Stimulated activated CD8-positive, alpha-beta memory T cell treated with anti-CD3 and anti-CD28 coated beads, Interleukin-7, amount 100 ng/mL, for 4 hours (primary cell): ENCODE measurements around the gene ANKS3.
"Not testable (repeated sequence)": the region's sequence is repeated elsewhere in the genome, so short reads cannot be mapped to it uniquely, and the experiment has no call there.

Source experiments
- DNase-seq, 2 donors: peaks; one replicate each; pipeline ENCODE4 v3.0.0-alpha.2; 2020; ENCODE audit warnings: low read depth in 2 of 2

The ANKS3 gene

DNA sequence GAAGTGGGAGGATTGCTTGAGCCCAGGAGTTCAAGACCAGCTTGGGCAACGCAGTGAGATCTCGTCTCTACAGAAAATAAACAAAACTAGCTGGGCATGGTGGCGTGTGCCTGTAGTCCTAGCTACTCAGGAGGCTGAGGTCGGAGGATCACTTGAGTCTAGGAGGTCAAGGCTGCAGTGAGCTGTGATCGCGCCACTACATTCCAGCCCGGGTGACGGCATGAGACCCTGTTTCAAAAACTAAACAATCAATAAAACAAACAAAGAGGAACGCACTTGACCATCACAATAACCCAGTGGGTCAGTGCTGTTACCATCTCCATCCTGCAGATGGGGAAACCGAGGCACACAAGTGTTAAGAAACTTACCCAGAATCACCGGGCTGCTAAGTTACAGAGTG is 19.2 kb upstream of the ANKS3 start:
- DNase-seq, result no peak

DNA sequence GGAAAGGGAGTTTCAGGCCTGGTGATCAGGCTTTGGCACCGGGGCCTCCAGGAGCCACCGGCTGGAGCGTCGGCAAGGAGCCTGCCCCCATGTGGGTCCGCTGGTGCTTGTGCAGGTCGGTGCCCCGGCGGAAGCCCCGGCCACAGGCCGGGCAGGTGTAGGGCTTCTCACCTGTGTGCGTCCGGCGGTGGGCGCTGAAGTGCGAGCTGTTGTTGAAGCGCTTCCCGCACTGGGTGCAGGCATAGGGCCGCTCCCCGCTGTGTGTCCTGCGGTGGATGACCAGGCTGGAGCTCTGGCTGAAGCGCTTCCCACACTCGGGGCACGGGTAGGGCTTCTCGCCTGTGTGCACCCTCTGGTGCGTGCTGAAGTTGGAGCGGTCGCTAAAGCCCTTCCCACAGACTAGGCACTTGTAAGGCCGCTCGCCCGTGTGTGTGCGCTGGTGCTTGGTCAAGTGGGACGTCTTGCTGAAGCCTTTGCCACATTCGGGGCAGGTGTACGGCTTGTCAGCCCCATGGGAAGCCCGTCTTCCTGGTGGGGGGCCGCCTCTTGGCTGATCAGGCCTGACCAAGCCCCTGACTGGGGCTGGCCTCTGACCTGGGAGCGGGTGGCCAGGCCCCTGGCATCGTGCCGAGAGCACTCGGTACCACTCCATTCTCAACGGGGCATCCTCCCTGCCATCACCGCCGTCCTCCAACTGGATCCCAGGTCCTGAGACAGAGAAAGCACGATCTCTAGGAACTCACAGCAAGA is 18.5 kb upstream of the ANKS3 start:
- DNase-seq, result no peak

DNA sequence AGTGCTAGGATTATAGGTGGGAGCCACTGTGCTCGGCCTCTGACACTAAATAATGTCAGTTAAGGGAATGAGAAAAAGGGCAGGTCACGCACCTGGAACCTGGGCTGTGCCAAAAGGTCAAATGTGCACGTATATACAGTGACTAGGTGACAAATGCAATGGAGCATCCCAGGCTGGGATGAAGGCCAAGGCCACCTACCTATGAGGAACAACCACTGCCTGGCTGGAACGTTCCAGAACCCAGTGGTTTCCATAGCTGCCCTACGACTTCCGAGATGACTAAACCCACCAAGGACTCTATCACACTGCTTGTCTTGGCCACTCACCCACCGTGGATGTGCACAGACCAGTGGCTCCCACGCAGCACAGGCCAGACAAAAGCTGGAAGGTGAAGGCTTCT is 16.8 kb upstream of the ANKS3 start:
- no peak for DNase-seq

DNA sequence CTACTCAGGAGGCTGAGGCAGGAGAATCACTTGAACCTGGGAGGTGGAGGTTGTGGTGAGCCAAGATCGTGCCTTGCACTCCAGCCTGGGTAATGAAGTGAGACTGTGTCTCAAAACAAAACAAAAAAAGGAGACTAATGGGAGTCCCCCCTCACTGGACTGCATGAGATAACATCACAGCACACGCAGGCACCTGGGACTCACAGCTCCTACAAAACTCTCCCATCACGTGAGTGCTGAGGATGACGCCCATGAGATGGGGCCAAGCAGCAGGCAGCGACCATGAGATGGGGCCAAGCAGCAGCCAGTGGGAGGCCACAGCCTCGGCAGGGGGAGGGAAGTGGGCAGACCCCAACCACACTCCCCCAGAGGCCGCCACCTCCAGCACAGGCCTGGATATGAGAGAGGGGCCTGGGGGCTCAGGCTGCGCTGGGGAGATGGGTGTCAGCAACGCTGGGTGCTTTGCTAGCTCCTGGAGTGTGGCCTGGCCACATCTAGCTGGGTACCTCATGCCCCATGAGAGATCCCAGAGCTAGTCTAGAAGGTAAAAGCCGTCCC is 15.7 kb upstream of the ANKS3 start:
- no peak for DNase-seq

DNA sequence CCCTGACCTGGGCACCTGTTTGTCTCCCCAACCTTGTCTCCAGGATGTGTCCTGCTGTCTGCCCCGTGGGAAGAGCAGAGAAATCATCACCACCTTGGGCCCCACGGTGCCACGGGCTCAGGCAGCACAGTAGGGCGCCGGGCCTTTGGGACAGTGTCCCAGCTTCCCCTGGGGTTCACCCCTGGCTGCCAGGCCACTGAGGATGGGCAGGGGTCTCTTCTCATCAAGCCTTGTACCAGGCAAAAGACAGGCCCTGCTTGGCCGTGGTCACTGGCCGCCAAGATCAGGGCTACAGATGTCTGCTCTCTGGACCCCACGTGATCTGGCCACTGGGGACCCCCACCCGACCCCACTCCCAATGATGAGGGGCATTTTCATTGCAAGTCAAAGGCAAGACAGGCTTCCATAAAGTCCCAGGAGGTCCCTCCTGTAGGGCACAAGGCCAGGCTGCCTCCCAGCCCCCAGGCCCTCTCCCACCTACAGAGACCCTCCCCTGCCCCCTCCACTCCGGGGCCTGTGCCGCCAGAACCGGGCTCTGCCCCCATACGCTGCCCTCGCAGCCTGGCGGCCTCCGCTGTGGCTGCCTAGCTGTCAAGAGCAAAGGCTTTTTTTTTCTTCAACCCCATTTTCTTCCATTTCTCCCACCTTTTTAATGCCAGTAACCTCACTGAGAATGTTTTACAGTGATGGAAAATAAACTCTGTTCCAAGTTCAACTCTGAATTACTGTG is 14.8 kb upstream of the ANKS3 start:
- DNase-seq, result no peak

DNA sequence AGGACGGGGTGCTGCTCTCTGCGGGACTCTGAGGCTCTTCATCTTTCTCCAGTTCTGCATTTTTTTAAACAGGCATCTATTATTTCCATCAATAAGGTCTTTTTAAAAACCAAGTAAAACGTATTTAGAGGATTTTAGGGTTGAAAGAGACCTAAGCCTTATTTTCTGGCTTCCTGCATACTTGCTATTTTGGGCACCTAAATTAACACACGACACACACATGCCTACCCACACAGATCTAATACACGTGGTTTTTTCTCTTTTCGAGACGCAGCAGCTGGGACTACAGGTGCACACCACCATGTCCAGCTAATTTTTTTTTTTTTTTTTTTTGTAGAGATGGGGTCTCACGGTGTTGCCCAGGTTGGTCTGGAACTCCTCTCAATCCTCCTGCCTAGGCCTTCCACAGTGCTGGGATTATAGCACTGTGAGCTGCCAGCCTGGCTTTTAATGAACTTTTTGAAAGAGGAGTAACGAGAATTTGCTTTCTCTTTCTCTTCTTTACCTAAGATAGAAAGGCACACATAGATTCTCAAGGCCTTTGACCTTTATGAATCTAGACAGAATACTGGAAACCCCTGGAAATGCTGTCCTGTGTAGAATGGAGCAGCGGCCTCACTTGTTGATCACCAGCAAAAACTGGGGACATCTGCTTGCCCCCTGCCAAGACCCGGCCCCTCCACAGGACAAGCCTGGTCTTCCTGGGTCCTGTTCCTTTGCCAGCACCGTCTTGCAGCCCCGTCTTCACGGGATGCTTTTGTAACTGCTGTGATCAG is 14.0 kb upstream of the ANKS3 start:
- no peak for DNase-seq

DNA sequence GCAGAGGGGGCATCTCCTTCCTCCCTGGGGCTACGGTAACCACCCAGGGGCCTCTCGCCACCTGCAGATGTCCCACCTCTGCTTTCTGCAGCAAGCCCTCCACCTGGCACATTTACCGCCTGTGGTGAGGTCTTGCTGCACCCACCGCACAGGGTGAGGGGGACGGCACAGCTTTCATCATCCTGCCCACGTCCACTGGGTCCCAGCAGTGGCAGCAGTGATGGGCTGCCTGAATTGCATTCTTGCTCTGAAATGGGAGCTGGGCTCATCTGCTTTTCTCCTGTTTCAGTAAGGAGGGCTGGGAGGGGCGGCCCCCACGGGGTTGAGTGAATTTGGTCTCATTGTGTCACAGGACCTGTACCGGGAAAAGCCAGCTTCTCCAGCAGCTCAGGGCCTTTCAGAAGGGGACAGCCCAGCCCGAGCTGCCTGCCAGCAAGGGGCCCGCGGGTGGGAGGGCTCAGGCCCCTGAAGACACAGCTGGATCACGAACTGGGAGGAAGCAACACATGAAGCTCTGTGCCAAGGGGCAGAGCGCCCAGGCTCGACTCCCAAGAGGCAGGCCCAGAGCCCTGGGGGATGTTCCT is 13.0 kb upstream of the ANKS3 start:
- no peak for DNase-seq

DNA sequence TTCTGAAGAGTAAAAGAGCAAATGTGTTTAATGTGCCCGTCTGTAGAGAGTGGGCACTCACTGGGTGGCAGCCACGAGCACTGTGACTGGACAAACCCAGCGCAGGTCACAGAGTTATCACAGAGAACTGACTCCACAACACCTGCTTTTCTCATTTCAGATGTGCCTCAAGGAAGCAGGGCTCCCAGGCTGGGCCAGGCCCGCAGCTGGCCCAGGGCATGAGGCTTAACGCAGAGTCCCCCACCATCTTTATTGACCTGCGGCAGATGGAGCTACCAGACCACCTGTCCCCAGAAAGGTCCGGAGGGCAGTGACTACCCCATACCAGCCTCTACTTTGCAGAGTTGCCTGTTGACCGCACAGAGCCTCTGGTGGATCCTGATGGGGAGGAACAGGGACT is 12.1 kb upstream of the ANKS3 start:
- DNase-seq, result no peak

DNA sequence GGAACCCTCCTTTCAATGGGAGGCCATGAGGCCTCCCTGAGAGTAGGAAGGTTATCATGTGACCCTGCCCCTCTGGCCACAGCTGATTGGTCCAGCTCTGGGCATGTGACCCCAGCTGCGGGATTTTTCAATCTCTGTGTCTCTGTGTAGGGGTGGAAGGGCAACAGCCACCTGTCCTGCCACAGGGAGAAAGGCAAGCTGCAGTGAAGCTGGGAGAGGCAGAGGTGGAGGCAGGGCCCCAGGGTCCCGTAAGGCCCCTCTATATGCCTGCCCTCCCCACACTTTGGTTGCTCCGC is 11.2 kb upstream of the ANKS3 start:
- no peak for DNase-seq

DNA sequence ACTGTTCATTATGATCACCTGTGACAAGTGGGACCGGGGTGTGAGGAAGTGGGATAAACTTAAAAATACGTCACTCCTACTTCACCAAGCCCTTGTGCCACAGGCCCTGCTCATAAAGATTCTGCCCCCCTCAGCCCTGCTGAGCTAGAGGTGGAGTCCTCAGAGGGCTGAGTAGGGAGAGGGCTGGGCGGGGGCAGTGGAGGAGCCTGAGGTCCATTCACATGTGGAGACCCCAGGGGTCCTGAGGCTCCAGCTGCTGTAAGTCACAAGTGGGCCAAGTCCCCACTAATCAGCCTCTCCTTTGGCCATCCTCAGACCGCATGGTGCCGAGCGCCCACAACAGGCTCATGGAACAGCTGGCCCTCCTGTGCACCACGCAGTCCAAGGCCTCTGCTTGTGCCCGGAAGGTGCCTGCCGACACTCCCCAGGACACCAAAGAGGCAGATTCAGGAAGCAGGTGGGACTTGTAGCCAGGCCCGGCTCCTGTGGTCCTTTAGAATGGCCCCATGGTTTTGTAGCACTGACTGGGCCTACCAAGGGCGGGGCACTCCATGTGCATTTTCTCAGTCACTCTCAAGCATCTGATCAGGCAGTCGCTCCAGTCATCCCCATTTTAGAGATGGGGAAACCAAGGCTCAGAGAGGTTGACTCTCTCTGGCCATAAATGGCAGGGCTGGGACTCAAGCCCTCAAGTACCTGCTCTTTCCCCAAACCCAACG is 10.6 kb upstream of the ANKS3 start:
- no peak for DNase-seq

DNA sequence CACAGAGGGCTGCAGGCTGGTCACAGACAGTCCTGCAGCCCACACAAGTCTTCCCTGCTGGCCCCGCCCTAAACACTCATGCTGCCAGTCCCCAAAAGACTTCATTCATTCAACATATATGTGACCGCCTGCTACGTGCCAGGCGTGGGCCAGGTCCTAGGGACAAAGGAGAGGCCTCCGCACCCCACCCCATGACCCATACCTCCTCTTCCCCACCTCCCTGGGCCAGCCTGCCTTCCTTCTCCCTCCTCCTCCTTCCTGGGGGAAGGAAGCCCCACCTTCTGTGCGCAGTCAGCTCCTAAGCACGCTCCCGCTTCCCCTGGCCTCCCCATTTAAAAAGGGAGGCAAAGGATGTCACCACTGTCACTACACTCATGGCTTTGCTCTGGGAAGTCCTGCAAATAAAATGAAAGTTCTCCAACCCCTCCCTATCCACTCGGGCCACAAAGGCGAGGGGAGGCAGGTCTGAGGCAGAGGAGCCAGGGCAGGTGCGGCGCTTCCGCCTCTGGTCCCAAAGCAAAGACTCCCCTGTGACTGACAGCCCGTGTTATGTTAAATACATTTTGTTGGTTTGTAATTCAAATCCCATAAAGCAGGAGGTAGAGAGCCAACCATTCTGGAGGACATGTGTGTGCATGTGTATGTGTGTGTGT is 9.3 kb upstream of the ANKS3 start:
- DNase-seq, result no peak

DNA sequence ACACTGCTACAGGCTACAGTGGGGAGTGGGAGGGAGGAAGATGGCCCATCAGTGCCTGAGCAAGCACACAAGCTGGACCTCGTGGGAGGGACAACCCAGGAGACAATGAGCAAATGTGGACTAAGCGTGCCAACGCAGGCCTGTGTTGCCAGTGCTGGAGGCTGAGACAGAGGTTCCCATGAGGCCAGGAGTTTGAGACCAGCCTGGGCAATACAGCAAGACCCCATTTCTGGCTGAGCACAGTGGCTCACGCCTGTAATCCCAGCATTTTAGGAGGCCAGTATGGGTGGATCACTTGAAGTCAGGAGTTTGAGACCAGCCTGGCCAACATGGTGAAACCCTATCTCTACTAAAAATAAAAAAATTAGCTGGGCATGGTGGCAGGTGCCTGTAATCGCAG is 4.3 kb upstream of the ANKS3 start:
- not testable (repeated sequence) for DNase-seq

DNA sequence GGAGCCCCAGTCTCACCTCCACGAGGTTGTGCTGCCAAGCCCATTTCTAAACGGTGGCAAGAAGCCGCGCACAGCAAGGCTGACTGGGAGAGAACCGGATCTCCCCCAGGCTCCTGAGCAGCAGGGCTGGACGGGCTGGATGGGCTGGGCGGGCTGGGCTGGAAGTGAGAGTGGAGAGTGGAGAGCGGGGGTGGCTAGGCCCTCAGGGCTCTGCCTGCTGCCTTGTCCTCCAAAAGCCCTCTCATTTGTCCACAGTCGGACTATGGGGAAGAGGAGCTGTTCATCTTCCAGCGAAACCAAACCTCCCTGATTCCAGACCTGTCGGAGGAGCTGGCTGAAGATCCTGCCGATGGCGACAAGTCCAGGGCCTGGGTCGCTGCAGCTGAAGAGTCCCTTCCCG is 3.5 kb upstream of the ANKS3 start:
- DNase-seq, result no peak

DNA sequence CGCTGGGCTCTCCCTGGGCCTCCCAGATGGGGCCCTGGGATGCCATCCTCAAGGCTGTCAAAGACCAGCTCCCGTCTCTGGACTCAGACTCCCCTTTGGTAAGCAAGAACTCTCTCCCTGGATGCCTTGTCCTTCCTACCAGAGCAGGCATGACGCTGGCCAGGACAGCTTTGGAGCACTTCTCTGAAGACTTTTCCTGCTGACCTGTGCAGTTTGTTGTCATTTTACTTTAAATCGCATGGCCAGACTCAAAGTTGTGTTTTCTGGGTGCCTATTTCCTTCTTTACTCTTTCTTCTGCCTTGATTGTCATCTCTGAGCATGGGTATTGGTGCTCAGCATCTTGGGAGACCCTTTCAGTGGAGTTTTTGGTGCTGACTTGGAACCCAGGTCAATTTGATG is 2.5 kb upstream of the ANKS3 start:
- no peak for DNase-seq

DNA sequence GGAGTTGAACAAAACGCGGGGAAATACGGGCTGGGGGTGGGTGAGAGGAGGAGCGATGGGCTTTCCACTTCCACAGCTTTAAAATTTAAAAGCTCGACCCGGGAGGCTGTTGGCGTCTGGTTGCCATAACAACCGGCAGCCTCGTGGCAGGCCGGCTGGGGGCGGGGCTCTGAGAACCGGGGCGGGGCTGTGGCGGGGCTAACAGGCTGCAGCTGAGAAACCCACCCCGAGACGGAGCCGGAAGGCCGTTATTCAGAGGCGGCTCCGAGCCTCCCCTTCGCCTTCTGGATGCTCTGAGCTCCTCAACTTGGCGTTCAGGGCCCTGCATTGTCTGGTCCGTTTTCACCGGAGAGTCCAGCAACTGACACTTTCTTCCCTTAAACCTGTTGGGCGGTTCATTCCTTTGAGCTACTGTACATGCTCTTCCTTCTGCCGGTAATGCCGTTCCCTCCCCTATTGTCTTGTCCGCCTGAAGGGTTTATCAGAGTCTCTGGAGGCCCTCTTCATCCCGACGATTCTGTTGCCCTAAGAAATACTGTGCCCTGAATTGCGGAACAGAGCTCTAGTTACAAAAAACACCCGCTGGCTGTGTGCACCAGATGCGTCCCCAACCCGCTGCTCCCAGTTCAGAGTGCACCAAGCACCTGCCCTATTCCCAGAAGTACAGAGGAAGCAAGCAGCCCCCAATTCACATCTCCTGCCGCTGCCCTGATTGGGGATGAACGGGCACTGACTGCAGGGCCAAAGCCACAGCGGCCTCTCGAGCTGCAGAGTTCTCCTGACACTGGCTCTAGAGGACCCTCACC is 862 bp upstream of the ANKS3 start:
- peak; percentile 90 to 94 for DNase-seq

DNA sequence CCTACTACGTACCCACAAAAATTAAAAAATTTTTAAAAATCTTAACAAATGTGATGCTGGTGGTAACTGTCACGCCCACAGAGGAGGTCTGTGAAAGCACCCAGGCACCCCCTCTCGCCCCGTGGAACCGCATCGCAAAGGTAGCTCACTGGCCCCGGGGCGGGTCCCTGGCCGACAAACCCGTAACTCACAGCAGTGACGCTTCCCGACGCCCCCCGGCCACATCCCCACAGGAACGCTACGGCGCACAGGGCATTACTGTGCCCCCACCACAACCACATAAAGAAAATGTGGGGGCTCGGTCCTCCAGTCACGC is 366 bp downstream of the ANKS3 start:
- DNase-seq, result peak in 1 of 2 donors; percentile 35

DNA sequence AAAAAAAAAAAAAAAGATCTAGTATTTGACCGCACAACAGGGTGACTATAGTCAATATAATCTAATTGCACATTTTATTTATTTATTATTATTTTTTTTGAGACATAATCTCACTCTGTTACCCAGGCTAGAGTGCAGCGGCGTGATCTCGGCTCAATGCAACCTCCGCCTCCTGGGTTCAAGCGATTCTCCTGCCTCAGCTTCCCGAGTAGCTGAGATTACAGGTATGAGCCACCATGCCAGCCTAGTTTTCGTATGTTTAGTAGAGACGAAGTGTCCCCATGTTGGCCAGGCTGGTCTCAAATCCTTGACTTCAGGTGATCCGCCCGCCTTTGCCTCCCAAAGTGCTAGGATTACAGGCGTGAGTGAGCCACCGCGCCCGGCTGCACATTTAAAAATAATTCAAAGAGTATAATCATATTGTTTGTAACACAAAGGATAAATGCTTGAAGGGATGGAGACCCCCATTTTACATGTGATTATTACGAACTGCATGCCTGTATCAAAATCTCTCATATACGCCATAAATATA is 794 bp downstream of the ANKS3 start:
- no peak for DNase-seq

DNA sequence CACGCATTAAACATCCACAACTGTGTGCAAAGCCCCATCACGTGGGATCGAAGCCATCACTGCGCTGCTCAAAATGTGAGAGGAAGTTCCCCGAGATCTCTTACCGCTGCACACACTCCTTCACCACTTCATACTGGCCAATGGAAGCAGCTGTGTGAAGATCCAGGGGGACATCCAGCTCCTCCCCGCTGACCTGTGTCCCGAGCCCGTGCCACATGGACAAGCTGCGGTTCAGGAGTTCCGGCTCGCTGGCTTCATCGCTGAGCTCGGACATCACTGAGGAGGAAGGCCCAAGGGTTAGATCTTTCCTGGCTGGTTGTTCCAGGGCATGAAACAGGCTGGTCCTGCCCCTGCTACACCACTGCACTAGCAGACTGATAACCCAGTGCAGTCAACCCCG is 4.2 kb downstream of the ANKS3 start:
- DNase-seq, result no peak

DNA sequence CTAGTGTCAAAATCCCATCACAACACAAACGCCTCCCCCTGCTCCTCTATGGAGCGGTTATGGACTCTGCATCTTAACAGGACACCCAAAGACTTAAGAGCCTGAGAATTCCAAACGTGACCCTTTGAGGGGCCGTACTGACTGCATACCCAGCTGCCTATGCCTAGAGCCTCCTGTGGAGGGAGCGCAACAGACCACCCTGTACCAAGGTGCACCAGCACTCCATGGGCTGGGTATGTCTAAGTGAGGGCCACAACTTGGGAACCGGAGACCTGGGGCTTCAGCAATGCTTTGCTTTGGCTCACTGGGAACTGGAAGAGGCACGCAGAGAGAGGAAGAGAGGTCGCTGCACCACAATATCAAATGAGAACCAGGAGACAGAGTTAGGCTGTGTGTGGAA is 5.4 kb downstream of the ANKS3 start:
- no peak for DNase-seq

DNA sequence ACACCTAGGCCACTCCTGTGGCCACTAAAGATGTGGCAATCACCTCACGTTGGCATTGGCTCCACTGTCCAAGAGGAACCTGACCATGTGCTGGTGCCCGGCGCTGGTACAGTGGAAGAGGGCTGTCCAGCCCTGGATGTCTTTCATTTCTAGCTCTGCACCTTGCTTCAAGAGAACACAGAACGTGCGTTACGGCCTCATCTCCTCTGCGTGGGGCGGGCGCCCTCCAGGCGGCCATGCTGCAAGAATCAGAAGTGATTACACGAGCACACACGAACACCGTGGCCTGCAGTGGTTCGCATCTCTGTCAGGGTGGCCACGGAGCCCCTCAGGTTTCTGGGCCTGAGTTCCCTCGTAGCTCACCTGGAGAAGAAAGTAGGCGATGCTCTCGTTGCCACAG is 7.5 kb downstream of the ANKS3 start:
- no peak for DNase-seq
